Type B pancreatic cell (in vitro differentiated cells): ENCODE data around the gene SDSL. TPM values are rescaled to one million over a fixed set of nuclear protein-coding genes. Genes with fewer than 3 reads are reported as not detected.

Experiments
- DNase-seq: peaks from one replicate; pipeline ENCODE4 v3.0.0; 2021; ENCODE audit warnings: mixed read lengths; ENCODE audit not compliant: unreplicated experiment; ENCODE audit errors: extremely low spot score
- H3K27ac Mint-ChIP-seq: 2 replicates; pipeline ENCODE4 v1.8.0; 2021; ENCODE audit warnings: mild to moderate bottlenecking, mixed read lengths
- H3K27me3 Mint-ChIP-seq: 2 replicates; pipeline ENCODE4 v1.8.0; 2021; ENCODE audit warnings: mixed read lengths
- H3K36me3 Mint-ChIP-seq: 2 replicates; pipeline ENCODE4 v1.8.0; 2021; ENCODE audit warnings: mixed read lengths
- H3K4me1 Mint-ChIP-seq: one replicate; pipeline ENCODE4 v1.8.0; 2021; ENCODE audit warnings: mixed read lengths; ENCODE audit not compliant: unreplicated experiment
- H3K4me3 Mint-ChIP-seq: 2 replicates; pipeline ENCODE4 v1.8.0; 2021; ENCODE audit warnings: mild to moderate bottlenecking, mixed read lengths
- H3K9me3 Mint-ChIP-seq: 2 replicates; pipeline ENCODE4 v1.8.0; 2021; ENCODE audit warnings: mixed read lengths
- total RNA-seq: library from RNA; stranded (reverse); gene quantifications from 2 replicates; pipeline ENCODE4 v1.2.1, GENCODE V29; 2021; ENCODE audit warnings: low replicate concordance
- TF ChIP-seq, protein P1 (sequence below): fragments of 200-600 bp; sonication (generic); conservative IDR thresholded peaks from 2 replicates; pipeline ENCODE4 v1.5.0; 2021; ENCODE audit warnings: antibody characterized with exemption, mild to moderate bottlenecking

Gene SDSL
- total RNA-seq, 1 donor from 2014 or later, result 4.5 TPM

DNA sequence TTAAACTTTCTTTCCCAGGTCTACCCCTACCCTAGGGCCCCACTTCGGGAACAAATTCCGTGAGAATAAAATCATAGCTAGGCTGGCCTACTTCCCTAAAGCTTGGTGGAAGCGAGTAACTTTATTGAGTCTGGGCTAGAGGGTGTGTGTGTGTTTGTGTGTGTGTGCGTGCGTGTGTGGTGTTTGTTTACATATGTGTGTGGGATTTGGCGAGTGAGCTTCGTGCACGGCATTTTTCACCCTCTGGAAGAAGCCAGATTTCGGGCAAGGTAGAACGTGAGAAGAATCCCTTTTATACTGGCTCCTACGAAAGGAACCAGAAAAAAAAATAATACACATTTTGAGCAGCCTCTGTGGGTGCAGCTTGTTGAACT, 57.0 kb downstream of the SDSL start:
- no peak for DNase-seq
- no peak overlapping the region for H3K27ac Mint-ChIP-seq
- peaks cover 93% of the 10 kb centered on the region for H3K27me3 Mint-ChIP-seq
- H3K36me3 Mint-ChIP-seq, result no peaks in the 10 kb centered on the region
- H3K9me3 Mint-ChIP-seq, result no peaks in the 10 kb centered on the region
- H3K4me1 Mint-ChIP-seq, result no peaks in the 10 kb centered on the region
- no peak overlapping the region for H3K4me3 Mint-ChIP-seq
- TF ChIP-seq, protein P1, sequence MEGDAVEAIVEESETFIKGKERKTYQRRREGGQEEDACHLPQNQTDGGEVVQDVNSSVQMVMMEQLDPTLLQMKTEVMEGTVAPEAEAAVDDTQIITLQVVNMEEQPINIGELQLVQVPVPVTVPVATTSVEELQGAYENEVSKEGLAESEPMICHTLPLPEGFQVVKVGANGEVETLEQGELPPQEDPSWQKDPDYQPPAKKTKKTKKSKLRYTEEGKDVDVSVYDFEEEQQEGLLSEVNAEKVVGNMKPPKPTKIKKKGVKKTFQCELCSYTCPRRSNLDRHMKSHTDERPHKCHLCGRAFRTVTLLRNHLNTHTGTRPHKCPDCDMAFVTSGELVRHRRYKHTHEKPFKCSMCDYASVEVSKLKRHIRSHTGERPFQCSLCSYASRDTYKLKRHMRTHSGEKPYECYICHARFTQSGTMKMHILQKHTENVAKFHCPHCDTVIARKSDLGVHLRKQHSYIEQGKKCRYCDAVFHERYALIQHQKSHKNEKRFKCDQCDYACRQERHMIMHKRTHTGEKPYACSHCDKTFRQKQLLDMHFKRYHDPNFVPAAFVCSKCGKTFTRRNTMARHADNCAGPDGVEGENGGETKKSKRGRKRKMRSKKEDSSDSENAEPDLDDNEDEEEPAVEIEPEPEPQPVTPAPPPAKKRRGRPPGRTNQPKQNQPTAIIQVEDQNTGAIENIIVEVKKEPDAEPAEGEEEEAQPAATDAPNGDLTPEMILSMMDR, result no peak

DNA sequence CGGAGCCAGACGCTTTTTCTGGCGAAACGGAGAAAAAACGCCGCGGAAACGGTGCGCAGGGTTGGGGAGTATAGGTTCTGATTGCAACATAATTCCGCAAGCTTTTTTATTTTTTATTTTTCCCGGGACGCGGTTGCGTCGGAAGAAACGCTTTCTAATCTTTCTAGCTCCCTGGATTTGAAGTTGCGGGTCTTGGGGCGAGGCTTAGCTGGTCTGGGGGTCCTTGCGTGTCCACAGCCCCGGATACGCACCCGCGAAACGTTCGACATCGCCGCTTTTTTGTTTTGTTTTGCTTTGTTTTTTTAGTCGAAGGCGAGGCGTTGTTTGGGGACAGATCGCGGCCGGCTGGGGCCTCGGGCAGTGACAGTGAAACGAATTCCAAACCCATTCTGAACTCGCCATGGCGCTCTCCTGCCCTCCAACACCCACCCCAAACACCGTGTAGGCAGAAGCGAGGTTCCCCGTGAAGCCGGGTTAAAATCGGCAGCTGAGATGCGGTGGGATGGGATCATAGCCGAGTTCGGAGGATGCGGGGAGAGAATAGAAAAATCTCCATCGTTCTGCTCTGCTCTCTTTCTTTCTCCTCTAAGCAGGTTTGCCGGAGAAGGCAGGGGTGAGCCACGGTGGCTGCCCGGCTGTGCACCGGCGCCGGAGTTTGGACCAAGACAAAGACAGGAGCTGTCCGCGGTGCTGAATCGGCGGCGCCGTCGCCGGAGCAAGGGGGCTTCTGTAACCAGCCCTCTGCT, 57.6 kb downstream of the SDSL start:
- H3K9me3 Mint-ChIP-seq, result no peaks in the 10 kb centered on the region
- H3K27me3 Mint-ChIP-seq, result peaks cover 93% of the 10 kb centered on the region
- DNase-seq, result peak; percentile 84
- H3K27ac Mint-ChIP-seq, result no peak overlapping the region
- no peaks in the 10 kb centered on the region for H3K4me1 Mint-ChIP-seq
- TF ChIP-seq, protein P1, result no peak
- no peaks in the 10 kb centered on the region for H3K36me3 Mint-ChIP-seq
- no peak overlapping the region for H3K4me3 Mint-ChIP-seq

DNA sequence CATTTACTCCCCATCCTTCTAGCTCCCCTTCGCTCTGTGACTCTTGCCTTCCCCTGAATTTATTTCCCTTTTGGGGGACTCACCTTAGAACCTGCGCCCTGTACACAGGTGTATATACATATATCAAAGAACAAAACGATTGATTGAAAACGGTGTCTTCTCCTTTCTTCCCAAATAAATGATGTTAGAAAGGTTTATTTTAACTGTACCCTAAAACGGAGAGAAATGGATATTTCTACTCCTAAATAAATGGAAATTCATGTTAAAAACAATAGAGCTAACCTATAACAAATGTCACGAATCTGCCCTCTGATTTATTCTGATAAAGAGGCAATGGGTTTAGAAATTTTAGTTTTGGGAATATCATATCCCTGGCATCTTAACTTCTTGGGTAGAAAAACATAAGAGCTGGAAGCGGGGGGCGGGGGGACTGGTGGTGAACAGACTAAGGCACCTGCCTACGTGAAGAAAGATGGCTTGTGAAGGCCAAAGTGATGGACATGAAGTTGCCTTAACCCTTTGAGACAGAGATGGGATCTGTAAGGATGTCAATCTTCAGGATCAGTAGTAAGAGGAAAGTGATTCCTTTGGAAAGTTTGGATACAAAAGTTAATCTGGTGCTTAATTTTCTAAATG, 58.3 kb downstream of the SDSL start:
- no peak overlapping the region for H3K27ac Mint-ChIP-seq
- peaks cover 93% of the 10 kb centered on the region for H3K27me3 Mint-ChIP-seq
- TF ChIP-seq, protein P1, result no peak
- no peaks in the 10 kb centered on the region for H3K36me3 Mint-ChIP-seq
- no peak for DNase-seq
- H3K4me1 Mint-ChIP-seq, result no peaks in the 10 kb centered on the region
- no peaks in the 10 kb centered on the region for H3K9me3 Mint-ChIP-seq
- H3K4me3 Mint-ChIP-seq, result no peak overlapping the region

DNA sequence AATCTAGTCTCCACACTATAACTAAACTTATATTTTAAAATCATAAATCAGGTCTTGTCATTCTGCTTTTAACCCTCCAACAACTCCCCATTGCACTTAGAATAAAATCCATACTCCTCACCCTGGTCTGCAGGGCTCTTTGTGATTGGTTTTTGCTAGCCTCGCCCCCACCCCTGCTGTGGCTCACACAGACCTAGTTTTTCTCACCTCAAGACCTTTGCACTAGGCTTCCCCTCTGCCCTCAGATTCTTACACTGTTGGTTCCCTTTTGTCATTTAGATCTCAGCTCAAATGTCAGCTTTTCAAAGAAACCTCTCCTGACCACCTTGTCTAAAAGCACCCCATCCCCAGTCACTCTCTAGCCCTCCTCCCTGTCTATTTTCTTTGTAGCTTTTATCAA, 60.2 kb downstream of the SDSL start:
- H3K27ac Mint-ChIP-seq, result no peak overlapping the region
- H3K9me3 Mint-ChIP-seq, result no peaks in the 10 kb centered on the region
- H3K4me1 Mint-ChIP-seq, result no peaks in the 10 kb centered on the region
- DNase-seq, result no peak
- no peaks in the 10 kb centered on the region for H3K36me3 Mint-ChIP-seq
- peaks cover 100% of the 10 kb centered on the region for H3K27me3 Mint-ChIP-seq
- TF ChIP-seq, protein P1, result no peak
- no peak overlapping the region for H3K4me3 Mint-ChIP-seq

DNA sequence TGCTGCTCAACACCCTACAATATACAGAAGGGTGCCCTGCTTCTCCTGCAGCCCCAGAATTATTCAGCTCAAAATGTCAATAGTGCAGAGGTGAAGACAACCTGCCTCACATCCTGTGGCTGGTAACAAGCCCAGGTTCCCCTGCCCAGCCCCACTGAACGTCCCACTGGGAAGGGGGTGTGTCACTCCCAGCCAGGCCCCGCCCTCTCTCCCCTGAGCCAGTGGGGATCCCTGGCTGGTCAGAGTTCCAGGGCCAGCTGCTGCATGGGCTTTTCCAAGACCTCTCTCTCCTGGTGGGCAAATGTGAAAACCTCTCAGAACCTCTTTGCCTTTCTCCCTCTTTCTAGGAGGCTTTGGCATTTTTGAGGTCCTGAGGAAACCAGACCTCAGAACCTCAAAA, 63.1 kb downstream of the SDSL start:
- Mint-ChIP-seq H3K4me3 (no peak overlapping the region), H3K27ac (no peak overlapping the region), H3K27me3 (peaks cover 99% of the 10 kb centered on the region), H3K9me3 (no peaks in the 10 kb centered on the region), H3K36me3 (no peaks in the 10 kb centered on the region), H3K4me1 (no peaks in the 10 kb centered on the region)
- TF ChIP-seq, protein P1, result no peak
- no peak for DNase-seq
